SK-N-SH treated with all-trans-retinoic acid at 6 μM for 48 hours (cell line): ENCODE data around the gene FKTN.

Source experiments
- ATAC-seq: fragments of 200-7000 bp; cut with Tn5 transposase; 3 replicates; pipeline ENCODE4 v1.9.1; 2020; ENCODE audit warnings: mild to moderate bottlenecking, moderate library complexity
- BACH2 ChIP-seq: fragments of 250-450 bp; sonication (Bioruptor Pico); IDR thresholded peaks from 2 replicates; pipeline ENCODE4 v1.9.0; 2021; ENCODE audit warnings: mild to moderate bottlenecking, borderline replicate concordance
- CREB5 ChIP-seq: fragments of 250-450 bp; sonication (Bioruptor Pico); IDR thresholded peaks from 2 replicates; pipeline ENCODE4 v1.5.1; 2020; ENCODE audit warnings: low read depth, mild to moderate bottlenecking, moderate library complexity
- CSDC2 ChIP-seq: fragments of 250-450 bp; sonication (Bioruptor Pico); IDR thresholded peaks from 2 replicates; pipeline ENCODE4 v1.5.0; 2020; ENCODE audit warnings: mild to moderate bottlenecking, moderate library complexity
- CSRNP3 ChIP-seq: fragments of 250-450 bp; sonication (Bioruptor Pico); IDR thresholded peaks from 2 replicates; pipeline ENCODE4 v1.5.1; 2021; ENCODE audit warnings: mild to moderate bottlenecking, moderate library complexity
- ESRRG ChIP-seq: fragments of 250-450 bp; sonication (Bioruptor Pico); IDR thresholded peaks from 2 replicates; pipeline ENCODE4 v1.6.1; 2021; ENCODE audit warnings: mild to moderate bottlenecking
- GLIS3 ChIP-seq: fragments of 250-450 bp; sonication (Bioruptor Pico); IDR thresholded peaks from 2 replicates; pipeline ENCODE4 v1.5.0; 2020; ENCODE audit warnings: mild to moderate bottlenecking, moderate library complexity
- ISL1 ChIP-seq: fragments of 250-450 bp; sonication (Bioruptor Pico); IDR thresholded peaks from 2 replicates; pipeline ENCODE4 v2.1.2; 2022; ENCODE audit warnings: mild to moderate bottlenecking, moderate library complexity
- OSR1 ChIP-seq: fragments of 250-450 bp; sonication (Bioruptor Pico); IDR thresholded peaks from 2 replicates; pipeline ENCODE4 v1.8.0; 2022; ENCODE audit warnings: moderate library complexity, mild to moderate bottlenecking, inconsistent platforms
- PATZ1 ChIP-seq: fragments of 250-450 bp; sonication (Bioruptor Pico); IDR thresholded peaks from 2 replicates; pipeline ENCODE4 v1.8.0; 2020; ENCODE audit warnings: mild to moderate bottlenecking, moderate library complexity, borderline replicate concordance
- POU6F1 ChIP-seq: fragments of 250-450 bp; sonication (Bioruptor Pico); IDR thresholded peaks from 2 replicates; pipeline ENCODE4 v1.8.0; 2021; ENCODE audit warnings: low read depth, mild to moderate bottlenecking, moderate library complexity, borderline replicate concordance
- PPARA ChIP-seq: fragments of 250-450 bp; sonication (Bioruptor Pico); IDR thresholded peaks from 2 replicates; pipeline ENCODE4 v1.5.0; 2020; ENCODE audit warnings: mild to moderate bottlenecking, borderline replicate concordance
- RARB ChIP-seq: fragments of 250-450 bp; sonication (Bioruptor Pico); IDR thresholded peaks from 2 replicates; pipeline ENCODE4 v1.8.0; 2021; ENCODE audit warnings: mild to moderate bottlenecking, moderate library complexity
- SNAI2 ChIP-seq: fragments of 250-450 bp; sonication (Bioruptor Pico); IDR thresholded peaks from 2 replicates; pipeline ENCODE4 v1.5.0; 2020; ENCODE audit warnings: mild to moderate bottlenecking, moderate library complexity
- TCF4 ChIP-seq: fragments of 250-450 bp; sonication (Bioruptor Pico); IDR thresholded peaks from 2 replicates; pipeline ENCODE4 v1.8.0; 2021; ENCODE audit warnings: mild to moderate bottlenecking, moderate library complexity, borderline replicate concordance
- TOX ChIP-seq: fragments of 250-450 bp; sonication (Bioruptor Pico); IDR thresholded peaks from 2 replicates; pipeline ENCODE4 v1.8.0; 2021; ENCODE audit warnings: mild to moderate bottlenecking, moderate library complexity, borderline replicate concordance
- TSHZ2 ChIP-seq: fragments of 250-450 bp; sonication (Bioruptor Pico); IDR thresholded peaks from 2 replicates; pipeline ENCODE4 v1.5.0; 2020; ENCODE audit warnings: mild to moderate bottlenecking, moderate library complexity
- ZC3H10 ChIP-seq: fragments of 250-450 bp; sonication (Bioruptor Pico); IDR thresholded peaks from 2 replicates; pipeline ENCODE4 v1.5.1; 2021; ENCODE audit warnings: mild to moderate bottlenecking, moderate library complexity
- ZFP3 ChIP-seq: fragments of 250-450 bp; sonication (Bioruptor Pico); IDR thresholded peaks from 2 replicates; pipeline ENCODE4 v1.5.0; 2020; ENCODE audit warnings: mild to moderate bottlenecking, moderate library complexity
- ZFP30 ChIP-seq: fragments of 450-650 bp; formaldehyde crosslinking; IDR thresholded peaks from 2 replicates; pipeline ENCODE4 v1.5.0; 2022; ENCODE audit warnings: mild to moderate bottlenecking, moderate library complexity
- ZNF565 ChIP-seq: fragments of 450-650 bp; formaldehyde crosslinking; conservative IDR thresholded peaks from 2 replicates; pipeline ENCODE4 v1.5.0; 2020; ENCODE audit warnings: low read depth, mild to moderate bottlenecking, moderate library complexity
- ZNF70 ChIP-seq: fragments of 450-650 bp; formaldehyde crosslinking; IDR thresholded peaks from 2 replicates; pipeline ENCODE4 v1.5.0; 2020; ENCODE audit warnings: mild to moderate bottlenecking, moderate library complexity

Gene FKTN

GRCh38 chr9:105681724-105682123 is 123.8 kb downstream of the FKTN start:
- no peak for TF ChIP-seq ZFP30
- no peak for TF ChIP-seq ZNF565 (CRISPR knock-in tag)
- no peak for TF ChIP-seq CSDC2 (CRISPR knock-in tag)
- TF ChIP-seq GLIS3 (CRISPR knock-in tag) = no peak
- no peak for TF ChIP-seq TCF4
- no peak for TF ChIP-seq POU6F1 (CRISPR knock-in tag)
- no peak for TF ChIP-seq BACH2
- TF ChIP-seq ZFP3 (CRISPR knock-in tag) = no peak
- no peak for TF ChIP-seq TOX (CRISPR knock-in tag)
- no peak for TF ChIP-seq RARB (CRISPR knock-in tag)
- no peak for TF ChIP-seq PPARA (CRISPR knock-in tag)
- no peak for TF ChIP-seq SNAI2 (CRISPR knock-in tag)
- no peak for TF ChIP-seq ZC3H10 (CRISPR knock-in tag)
- no peak for TF ChIP-seq OSR1 (CRISPR knock-in tag)
- TF ChIP-seq ISL1 = no peak
- TF ChIP-seq TSHZ2 (CRISPR knock-in tag) = no peak
- TF ChIP-seq CSRNP3 = no peak
- no peak for TF ChIP-seq CREB5 (CRISPR knock-in tag)
- no peak for TF ChIP-seq ESRRG (CRISPR knock-in tag)
- TF ChIP-seq PATZ1 (CRISPR knock-in tag) = no peak
- TF ChIP-seq, all 23 proteins: peak for 0
- no peak for ATAC-seq

GRCh38 chr9:105683688-105684275 is 125.9 kb downstream of the FKTN start:
- TF ChIP-seq GLIS3 (CRISPR knock-in tag) (no peak), ZNF70 (CRISPR knock-in tag) (no peak), ISL1 (no peak), ZC3H10 (CRISPR knock-in tag) (no peak), ZNF565 (CRISPR knock-in tag) (no peak), TSHZ2 (CRISPR knock-in tag) (no peak), BACH2 (no peak), PATZ1 (CRISPR knock-in tag) (no peak)
- ATAC-seq = no peak
